Measurements from ENCODE around the gene GNAI2.

The GNAI2 gene

GRCh38 chr3:50192124-50192523, 43.9 kb upstream of the GNAI2 start:
- ChIA-PET CTCF (interaction anchor here (0.7 to 2.4 kb wide), 8 partner anchors 11 to 71 kb away, joined by 3 to 14 read pairs (median 4); no protein-coding TSS in a partner anchor), POLR2A (interaction anchor here (1.1 to 1.5 kb wide), 2 partner anchors 33 to 44 kb away, joined by 3 to 4 read pairs; partner anchors contain the start of gene GNAI2)
- TF ChIP-seq LEF1 (IDR thresholded peaks at IDR 0.05; ENCODE audit: borderline replicate concordance) (no peak), SUZ12 (IDR thresholded peaks at IDR 0.05) (no peak), PKNOX1 (IDR thresholded peaks at IDR 0.05) (no peak), TARDBP (IDR thresholded peaks at IDR 0.05) (no peak), ELF4 (IDR thresholded peaks at IDR 0.05) (no peak), SP1 (IDR thresholded peaks at IDR 0.05) (no peak), CTBP1 (IDR thresholded peaks at IDR 0.05; ENCODE audit: borderline replicate concordance) (no peak), FOXM1 (IDR thresholded peaks at IDR 0.05; ENCODE audit: borderline replicate concordance) (no peak), FOXA1 (IDR thresholded peaks at IDR 0.05) (no peak), BHLHE40 (IDR thresholded peaks at IDR 0.05; ENCODE audit: borderline replicate concordance) (no peak), ZNF384 (IDR thresholded peaks at IDR 0.05) (no peak), NFRKB (IDR thresholded peaks at IDR 0.05) (no peak), L3MBTL2 (conservative IDR thresholded peaks at IDR 0.05) (no peak), ARNT (IDR thresholded peaks at IDR 0.05) (no peak), HDGF (IDR thresholded peaks at IDR 0.05; ENCODE audit: borderline replicate concordance) (no peak), FOXK2 (IDR thresholded peaks at IDR 0.05) (no peak)
- no peak for DNase-seq (ENCODE audit: extremely low spot score)

GRCh38 chr3:50192689-50193141, 43.3 kb upstream of the GNAI2 start:
- DNase-seq (ENCODE audit: extremely low spot score) = peak; percentile 74
- ChIA-PET CTCF (interaction anchor here (0.7 to 2.8 kb wide), 9 partner anchors 11 to 72 kb away, joined by 3 to 22 read pairs (median 4); no protein-coding TSS in a partner anchor), POLR2A (interaction anchor here (1.1 kb wide), 1 partner anchor 33 kb away, joined by 4 read pairs; no protein-coding TSS in a partner anchor)
- TF ChIP-seq ARNT (IDR thresholded peaks at IDR 0.05) (0 out of 2 replicates have a peak, but pooled peaks have one; percentile 13), FOXM1 (IDR thresholded peaks at IDR 0.05; ENCODE audit: borderline replicate concordance) (no peak), SUZ12 (IDR thresholded peaks at IDR 0.05) (no peak), PKNOX1 (IDR thresholded peaks at IDR 0.05) (no peak), BHLHE40 (IDR thresholded peaks at IDR 0.05; ENCODE audit: borderline replicate concordance) (no peak), TARDBP (IDR thresholded peaks at IDR 0.05) (no peak)

- no peak for DNase-seq (ENCODE audit: extremely low spot score)
These were observed 42.7 kb upstream of the GNAI2 start for GRCh38 chr3:50193286-50193685.

GRCh38 chr3:50193746-50194127, 42.3 kb upstream of the GNAI2 start:
- no peak for TF ChIP-seq CTBP1 (IDR thresholded peaks at IDR 0.05; ENCODE audit: borderline replicate concordance)
- no peak for TF ChIP-seq BHLHE40 (IDR thresholded peaks at IDR 0.05; ENCODE audit: borderline replicate concordance)
- DNase-seq (ENCODE audit: extremely low spot score) = no peak
- CTCF ChIA-PET = interaction anchor here (1.2 to 3.4 kb wide), 10 partner anchors 10 to 105 kb away, joined by 3 to 35 read pairs (median 8); partner anchors contain the start of genes HYAL3, NAA80 and SLC38A3
- POLR2A ChIA-PET = no interaction called here

More at GRCh38 chr3:50193286-50193685, 42.7 kb upstream of the GNAI2 start:
- ChIA-PET CTCF (interaction anchor here (1.3 to 3.4 kb wide), 6 partner anchors 10 to 106 kb away, joined by 3 to 35 read pairs (median 12); partner anchors contain the start of genes HYAL3, NAA80 and SLC38A3), POLR2A (no interaction called here)
- no peak for TF ChIP-seq BHLHE40 (IDR thresholded peaks at IDR 0.05; ENCODE audit: borderline replicate concordance)
- no peak for TF ChIP-seq CTBP1 (IDR thresholded peaks at IDR 0.05; ENCODE audit: borderline replicate concordance)
- no peak for TF ChIP-seq FOXK2 (IDR thresholded peaks at IDR 0.05)
- no peak for TF ChIP-seq ARNT (IDR thresholded peaks at IDR 0.05)
- no peak for TF ChIP-seq HDGF (IDR thresholded peaks at IDR 0.05; ENCODE audit: borderline replicate concordance)
- TF ChIP-seq SUZ12 (IDR thresholded peaks at IDR 0.05) = no peak
- TF ChIP-seq ELF4 (IDR thresholded peaks at IDR 0.05) = no peak
- TF ChIP-seq LEF1 (IDR thresholded peaks at IDR 0.05; ENCODE audit: borderline replicate concordance) = no peak
- TF ChIP-seq FOXA1 (IDR thresholded peaks at IDR 0.05) = no peak
- TF ChIP-seq TARDBP (IDR thresholded peaks at IDR 0.05) = no peak
- no peak for TF ChIP-seq NFRKB (IDR thresholded peaks at IDR 0.05)
- no peak for TF ChIP-seq SP1 (IDR thresholded peaks at IDR 0.05)
- no peak for TF ChIP-seq ZNF384 (IDR thresholded peaks at IDR 0.05)
- TF ChIP-seq L3MBTL2 (conservative IDR thresholded peaks at IDR 0.05) = no peak
- TF ChIP-seq PKNOX1 (IDR thresholded peaks at IDR 0.05) = no peak

GRCh38 chr3:50194128-50194902, 41.7 kb upstream of the GNAI2 start:
- ChIA-PET CTCF (interaction anchor here (0.6 to 3.4 kb wide), 27 partner anchors 9 to 232 kb away, joined by 3 to 35 read pairs (median 4); partner anchors contain the start of genes GNAI2, HYAL3, NAA80 and SLC38A3), POLR2A (interaction anchor here (0.5 to 1.5 kb wide), 6 partner anchors 10 to 412 kb away, joined by 3 to 8 read pairs (median 4); partner anchors contain the start of genes GNAI2, SLC38A3 and TUSC2)

More at GRCh38 chr3:50194128-50194902, 41.7 kb upstream of the GNAI2 start:
- peak; percentile 79 for DNase-seq (ENCODE audit: extremely low spot score)
- no peak for TF ChIP-seq ARNT (IDR thresholded peaks at IDR 0.05)
- TF ChIP-seq TARDBP (IDR thresholded peaks at IDR 0.05) = no peak
- no peak for TF ChIP-seq LEF1 (IDR thresholded peaks at IDR 0.05; ENCODE audit: borderline replicate concordance)
- TF ChIP-seq CTBP1 (IDR thresholded peaks at IDR 0.05; ENCODE audit: borderline replicate concordance) = no peak
- TF ChIP-seq FOXK2 (IDR thresholded peaks at IDR 0.05) = no peak
- peak; percentile 97 for TF ChIP-seq L3MBTL2 (conservative IDR thresholded peaks at IDR 0.05)
- TF ChIP-seq FOXA1 (IDR thresholded peaks at IDR 0.05) = no peak
